GM18870 (cell line): ENCODE measurements around the gene ZNF322.
"Not testable (repeated sequence)": the region's sequence is repeated elsewhere in the genome, so short reads cannot be mapped to it uniquely, and the experiment has no call there.

Experiments used
- ATAC-seq: cut with Tn5 transposase; IDR thresholded peaks from one replicate; pipeline ENCODE4 v1.9.1; 2021; ENCODE audit warnings: moderate library complexity; ENCODE audit not compliant: unreplicated experiment

Gene ZNF322, protein sequence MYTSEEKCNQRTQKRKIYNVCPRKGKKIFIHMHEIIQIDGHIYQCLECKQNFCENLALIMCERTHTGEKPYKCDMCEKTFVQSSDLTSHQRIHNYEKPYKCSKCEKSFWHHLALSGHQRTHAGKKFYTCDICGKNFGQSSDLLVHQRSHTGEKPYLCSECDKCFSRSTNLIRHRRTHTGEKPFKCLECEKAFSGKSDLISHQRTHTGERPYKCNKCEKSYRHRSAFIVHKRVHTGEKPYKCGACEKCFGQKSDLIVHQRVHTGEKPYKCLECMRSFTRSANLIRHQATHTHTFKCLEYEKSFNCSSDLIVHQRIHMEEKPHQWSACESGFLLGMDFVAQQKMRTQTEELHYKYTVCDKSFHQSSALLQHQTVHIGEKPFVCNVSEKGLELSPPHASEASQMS

DNA sequence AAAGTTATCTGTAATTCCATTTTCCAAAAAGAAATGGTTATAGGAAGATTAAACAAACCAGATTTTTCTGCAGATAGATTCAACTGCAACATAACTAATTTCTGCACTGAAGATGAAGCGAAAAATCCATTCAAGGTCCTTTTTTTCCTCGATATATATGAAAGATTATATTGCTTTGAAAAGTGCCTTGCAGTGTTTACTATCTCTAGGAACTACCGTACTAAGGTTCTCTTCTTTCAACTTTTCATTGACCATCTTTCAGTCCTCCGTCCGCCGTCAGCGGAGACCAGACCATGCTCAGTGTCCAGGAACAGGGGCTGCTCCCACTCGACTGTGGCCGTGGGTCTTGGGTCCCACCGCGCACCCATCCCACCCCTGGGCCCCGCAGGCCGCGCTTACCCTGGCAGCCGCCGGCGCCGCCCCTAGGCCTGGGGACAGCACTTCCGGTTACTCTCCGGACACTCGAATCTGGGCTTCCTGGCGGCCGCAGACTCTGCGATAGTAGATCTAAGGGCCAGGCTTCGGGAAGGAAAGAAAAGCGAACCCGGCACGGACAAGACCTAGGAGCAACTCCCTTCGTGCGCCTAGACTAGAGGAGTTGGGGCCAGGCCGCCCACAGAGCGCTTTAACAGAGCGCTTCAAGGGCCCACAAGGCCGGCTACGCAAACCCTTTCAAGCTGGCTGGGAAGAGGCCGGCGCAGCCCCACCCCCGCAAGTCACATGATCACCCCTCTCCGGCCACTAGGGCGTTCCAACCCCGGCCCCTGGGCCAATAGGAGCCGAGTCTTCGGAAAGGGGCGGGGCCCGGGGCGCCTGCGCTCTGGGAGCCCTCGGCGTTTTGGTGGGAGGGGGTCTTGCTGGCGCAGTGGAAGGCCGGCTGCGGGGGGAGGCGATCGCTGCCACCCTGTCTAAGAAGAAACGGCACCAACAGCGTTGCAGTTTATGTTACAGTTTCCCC lies at the start of gene ZNF322:
TSS of gene ZNF322 (minus strand) at position 705 of the 958 bp plus-strand sequence. CDS start 21,193 bp downstream, outside the sequence.
- peak; percentile 92 for ATAC-seq

DNA sequence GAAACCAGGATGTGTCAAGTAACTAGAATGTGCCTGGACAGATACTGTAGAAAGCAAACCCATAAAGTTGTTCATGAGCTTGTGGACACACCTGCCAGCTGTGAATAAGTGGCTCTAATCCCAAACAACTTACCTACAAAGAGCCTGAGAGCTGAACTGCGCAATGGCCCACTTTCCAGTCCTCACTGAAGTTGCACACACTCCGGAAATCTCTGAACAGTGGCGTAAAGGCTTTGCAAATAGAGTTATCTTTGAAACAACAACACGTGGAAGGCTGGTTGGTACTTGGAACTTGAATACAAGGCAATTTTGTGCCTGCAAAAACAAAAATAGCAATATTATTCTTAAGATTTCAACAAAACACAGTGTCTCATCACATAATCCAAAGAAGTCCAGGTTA lies 46.2 kb upstream of the ZNF322 start:
- ATAC-seq, result not testable (repeated sequence)

DNA sequence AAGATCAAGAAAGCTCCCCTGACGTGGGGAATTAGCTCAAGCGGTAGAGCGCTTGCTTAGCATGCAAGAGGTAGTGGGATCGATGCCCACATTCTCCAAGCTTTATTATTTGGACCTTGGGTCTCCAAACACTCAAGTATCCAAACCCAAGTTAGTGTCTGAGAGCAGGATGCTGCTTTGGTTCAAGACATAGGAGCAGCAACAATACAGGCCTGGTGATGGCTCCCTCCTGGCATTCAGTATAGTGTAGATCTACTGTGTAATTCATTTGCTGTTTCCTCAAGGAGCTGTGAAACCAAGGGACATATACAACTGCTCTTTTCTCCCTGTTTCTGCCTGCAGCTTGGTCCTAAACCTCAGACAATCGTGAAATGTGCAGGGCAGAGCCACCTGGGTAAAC lies 45.8 kb upstream of the ZNF322 start:
- ATAC-seq, result not testable (repeated sequence)

DNA sequence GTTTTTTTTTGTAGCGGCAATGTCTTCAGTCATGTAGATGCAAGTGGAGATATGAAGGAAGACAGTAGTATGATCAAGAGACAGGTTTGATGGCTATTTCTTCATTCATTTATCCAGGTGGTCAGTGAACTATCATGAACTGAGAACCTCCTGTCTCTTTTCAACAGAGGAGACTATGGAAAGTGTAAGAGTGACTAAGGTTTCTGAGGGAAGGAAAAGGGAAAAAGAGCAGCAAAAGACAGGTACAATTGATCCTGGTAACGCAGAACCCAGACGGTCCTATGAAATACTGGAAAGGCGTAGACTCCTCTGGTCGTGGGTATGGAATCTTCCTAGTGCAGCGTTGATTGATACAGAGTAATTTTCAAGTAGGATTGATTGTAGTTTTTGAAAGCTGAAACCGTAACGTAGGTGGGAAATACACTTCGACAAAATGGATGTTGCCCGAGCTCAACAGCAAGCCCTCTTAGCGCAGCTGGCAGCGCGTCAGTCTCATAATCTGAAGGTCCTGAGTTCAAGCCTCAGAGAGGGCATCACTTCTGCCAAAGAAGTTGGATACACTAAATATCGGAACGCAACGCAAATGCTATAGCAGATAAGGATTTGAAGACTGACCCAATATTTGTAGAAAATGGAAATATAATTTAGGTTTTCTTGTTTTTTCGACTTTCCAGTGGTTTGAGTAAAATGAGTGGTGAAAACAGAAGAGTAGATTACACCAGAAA lies 41.6 kb upstream of the ZNF322 start:
- ATAC-seq, result not testable (repeated sequence)

DNA sequence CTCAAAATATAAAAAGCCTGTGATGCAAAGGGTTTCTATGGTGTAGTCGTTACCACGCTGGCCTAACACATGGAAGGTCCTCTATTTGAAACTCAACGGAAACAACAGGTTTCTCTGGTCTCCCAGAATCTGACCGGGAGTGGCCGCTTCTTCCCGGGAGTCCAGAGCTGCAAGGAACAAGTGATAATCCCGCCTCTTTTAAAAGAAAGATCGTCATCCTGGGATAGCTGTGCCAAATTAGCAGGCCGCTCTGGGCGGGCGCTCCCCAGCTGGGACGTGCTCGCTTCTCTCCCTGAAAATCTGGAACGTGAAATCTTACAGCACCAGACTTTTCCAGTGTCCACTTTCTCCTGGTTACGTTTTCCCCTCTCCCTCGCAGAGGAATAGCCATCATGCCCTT lies 38.0 kb upstream of the ZNF322 start:
- not testable (repeated sequence) for ATAC-seq

DNA sequence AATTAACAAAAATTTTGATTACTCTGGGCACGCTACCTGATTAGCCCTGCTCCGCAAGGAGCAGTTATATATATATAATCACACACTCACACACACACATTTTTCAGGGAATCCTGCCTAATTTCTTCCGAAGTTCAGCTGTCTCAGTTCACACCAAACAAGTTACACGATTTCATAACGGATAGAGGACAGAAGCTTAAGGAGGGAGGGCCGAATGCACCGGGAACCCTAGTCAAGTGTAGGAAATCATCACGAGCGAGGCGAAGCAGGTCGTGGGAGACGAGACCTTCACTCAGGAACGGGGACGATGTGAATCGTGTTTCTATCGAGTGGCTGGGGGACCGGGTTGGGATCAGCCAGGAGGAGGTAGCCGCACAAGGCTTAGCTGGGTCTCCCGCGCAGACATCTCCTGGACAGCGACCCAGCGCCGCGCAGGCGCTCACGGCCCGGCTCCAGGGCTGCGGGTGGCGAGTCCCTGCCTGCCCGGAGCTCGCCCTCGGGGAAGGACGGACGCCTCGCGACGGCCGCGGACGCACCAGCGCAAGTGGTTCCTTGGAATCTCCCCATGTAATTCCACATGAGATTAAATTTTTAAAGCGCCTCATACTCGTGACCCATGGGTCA lies 29.9 kb upstream of the ZNF322 start:
- ATAC-seq, result not testable (repeated sequence)

DNA sequence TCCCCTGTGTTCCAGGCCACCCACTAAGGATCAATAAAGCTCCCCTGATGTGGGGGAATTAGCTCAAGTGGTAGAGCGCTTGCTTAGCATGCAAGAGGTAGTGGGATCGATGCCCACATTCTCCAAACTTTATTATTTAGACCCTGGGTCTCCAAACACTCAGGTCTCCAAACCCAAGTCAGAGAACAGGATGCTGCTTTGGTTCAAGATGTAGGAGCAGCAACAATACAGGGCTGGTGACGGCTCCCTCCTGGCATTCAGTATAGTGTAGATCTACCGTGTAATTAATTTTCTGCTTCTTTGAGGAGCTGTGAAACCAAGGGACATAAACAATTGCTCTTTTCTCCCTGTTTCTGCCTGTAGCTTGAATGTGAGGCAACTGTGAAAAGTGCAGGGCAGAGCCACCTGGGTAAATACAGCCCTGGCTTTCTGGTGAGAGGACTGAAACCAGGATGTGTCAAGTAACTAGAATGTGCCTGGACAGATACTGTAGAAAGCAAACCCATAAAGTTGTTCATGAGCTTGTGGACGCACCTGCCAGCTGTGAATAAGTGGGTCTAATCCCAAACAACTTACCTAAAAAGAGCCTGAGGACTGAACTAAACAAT lies 23.0 kb upstream of the ZNF322 start:
- ATAC-seq, result not testable (repeated sequence)

DNA sequence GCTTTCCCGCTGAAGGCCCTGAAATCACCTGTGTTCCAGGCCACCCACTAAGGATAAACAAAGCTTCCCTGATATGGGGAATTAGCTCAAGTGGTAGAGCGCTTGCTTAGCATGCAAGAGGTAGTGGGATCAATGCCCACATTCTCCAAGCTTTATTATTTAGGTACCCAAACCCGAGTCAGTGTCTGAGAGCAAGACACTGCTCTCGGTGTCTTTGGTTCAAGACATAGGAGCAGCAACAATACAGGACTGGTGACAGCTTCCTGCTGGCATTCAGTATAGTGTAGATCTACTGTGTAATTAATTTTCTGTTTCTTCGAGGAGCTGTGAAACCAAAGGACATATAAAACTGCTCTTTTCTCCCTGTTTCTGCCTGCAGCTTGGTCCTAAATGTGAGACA lies 13.7 kb upstream of the ZNF322 start:
- not testable (repeated sequence) for ATAC-seq

DNA sequence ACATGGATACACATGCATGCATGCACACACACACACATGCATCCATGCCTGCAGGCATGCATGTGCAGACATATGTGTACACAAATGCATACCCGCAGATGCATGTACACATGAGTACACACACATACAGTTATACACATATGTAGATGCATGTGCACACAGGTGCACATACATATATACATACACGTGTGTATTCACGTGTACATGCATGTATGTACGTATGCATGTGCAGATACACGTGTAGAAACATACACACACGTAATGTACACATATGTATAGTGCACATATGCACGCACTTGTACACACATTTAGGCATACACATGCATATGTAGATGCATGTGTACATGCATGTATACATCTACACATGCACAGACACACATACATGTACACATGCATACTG lies 11.0 kb upstream of the ZNF322 start:
- ATAC-seq, result not testable (repeated sequence)

DNA sequence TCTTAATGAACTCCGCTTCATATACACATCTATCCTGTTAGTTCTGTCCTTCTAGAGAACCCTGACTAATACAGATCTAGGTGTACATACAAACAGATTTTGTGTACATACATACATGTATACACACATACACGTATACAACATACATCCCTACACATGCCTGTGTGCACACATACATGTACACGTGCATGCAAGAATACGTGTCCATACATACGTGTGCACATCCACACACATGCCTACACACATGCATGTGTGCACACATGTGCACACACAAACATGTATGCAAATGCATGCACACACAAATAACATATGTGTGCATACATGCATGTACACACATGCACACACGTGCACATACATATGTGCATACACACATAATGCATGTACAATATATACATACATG lies 10.5 kb upstream of the ZNF322 start:
- ATAC-seq, result not testable (repeated sequence)

DNA sequence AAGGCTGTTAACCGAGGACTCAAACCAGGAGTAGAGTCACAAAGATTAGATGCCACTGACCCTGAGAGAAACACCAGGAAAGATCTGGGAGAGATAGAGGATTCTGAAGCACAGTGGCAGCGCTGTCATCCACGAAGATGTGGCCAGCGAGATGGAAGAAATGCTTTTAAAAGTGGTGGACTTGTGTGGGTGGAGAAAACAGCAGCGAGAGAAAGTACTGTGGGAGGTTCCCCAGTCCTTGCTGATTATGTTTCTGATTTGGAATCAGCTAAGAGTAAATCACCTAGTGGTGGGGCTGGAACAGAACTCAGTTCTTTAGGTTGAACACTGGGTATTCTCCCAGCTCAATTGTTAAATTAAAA lies 435 bp upstream of the ZNF322 start:
- peak; percentile 13 for ATAC-seq

DNA sequence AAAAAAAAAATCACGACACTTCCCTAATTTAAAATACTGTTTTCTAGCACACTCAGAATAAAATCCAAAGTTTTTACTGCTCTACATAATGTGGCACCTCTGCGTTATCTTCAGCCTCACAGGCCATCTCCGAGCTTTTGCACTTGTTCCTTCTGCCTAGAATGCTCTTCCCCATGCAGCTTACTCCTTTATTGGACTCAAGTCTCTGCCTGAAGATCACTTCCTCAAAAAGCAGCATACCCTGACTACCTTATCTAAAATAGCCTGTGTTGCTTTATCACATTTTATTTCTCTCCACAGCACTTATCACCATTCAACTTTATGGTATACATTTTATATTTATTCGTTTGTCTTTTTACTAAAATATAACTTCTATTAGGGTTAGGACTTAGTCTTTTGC lies 2.3 kb downstream of the ZNF322 start:
- ATAC-seq, result no peak

DNA sequence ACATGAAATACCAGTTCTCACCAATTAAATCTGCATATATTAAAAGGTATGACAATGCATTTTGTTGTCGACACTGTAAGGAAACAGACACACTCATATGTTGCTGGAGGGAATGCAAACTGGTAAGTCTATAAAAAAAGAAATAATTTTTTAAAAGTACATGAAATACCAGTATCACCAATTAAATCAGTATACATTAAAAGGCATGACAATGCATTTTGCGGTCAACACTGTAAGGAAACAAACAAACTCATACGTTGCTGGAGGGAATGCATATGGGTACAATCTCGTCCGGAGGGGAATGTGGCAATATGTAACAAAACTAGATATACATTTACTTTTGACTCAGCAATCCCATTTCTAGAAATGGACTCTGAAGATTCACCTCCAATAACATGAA lies 6.5 kb downstream of the ZNF322 start:
- ATAC-seq, result no peak

DNA sequence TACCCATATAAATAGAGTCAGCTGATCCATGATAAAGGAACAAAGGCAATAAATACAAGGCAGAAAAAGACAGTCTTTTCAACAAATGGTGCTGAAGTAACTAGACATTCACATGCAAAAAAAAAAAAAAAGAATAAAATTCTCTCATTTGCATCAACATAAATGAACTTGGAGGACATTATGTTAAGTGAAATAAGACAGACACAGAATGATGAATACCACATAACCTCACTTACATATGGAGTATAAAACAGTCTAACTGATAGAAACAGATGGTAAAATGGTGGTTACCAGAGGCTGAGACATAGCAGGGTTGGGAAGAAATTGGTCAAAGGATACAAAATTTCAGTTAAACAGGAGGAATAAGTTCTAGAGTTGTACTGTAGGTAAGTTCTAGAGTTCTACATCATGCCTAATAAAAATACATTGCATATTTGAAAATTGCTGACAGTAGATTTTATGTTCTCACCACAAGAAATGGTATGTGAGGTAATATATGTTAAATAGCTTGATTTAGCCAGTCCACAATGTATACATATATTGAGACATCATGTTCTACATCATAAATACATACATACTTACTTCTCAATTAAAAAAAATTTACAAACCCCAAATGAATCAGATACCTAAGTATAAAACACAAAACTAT lies 8.3 kb downstream of the ZNF322 start:
- no peak for ATAC-seq

DNA sequence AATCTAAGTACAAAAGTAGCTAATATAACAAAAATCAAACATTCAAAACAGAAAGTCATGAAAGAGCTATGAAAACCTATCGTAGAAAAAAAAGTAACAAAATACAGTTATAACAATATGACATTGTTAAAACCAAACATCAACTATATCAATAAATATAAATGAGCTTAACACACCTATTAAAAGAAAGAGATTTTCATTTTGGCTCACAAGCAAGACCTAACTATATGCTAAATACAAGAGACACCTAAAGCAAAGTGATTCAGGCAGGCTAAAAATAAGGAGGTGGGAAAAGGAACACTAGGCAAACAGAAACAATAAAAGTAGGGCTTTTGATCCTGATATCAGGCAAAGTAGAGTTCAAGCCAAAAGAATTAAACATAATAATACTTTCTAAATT lies 13.5 kb downstream of the ZNF322 start:
- no peak for ATAC-seq

DNA sequence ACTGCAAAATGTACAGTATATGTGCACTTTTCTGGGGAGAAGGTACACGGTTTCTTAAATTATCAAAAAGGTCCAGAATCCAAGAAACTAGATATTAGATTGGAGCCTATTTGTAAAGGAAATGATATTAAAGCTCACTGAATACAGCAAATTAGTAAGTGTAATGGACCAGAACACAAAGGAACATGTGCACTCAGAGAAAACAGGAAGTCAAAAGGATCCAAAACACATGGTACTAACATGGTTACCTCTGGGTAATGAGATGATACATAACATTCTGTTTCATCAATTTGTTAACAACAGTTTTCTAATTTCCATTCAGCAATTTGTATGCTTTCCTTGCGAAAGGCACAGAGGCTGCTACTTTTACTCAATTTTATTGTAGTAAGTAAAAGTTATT lies 18.7 kb downstream of the ZNF322 start:
- no peak for ATAC-seq

DNA sequence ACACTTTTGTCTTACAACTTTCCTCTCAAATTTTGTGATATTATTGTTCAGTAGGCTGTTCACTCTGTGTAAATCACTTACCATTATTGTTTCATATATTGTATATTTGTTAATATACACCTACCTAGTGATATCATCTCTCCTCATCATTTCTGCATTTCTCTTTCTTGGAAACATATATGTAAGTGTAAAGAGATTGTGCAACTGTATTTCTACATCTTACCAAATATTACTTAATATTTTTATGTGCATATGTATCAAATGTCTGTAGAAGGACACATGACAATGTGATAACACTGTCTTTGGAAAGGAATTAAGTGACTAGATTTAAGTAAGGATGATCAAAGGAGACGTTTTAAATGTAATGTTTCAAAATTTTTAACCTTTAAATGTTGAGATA lies 30.2 kb downstream of the ZNF322 start:
- ATAC-seq, result no peak

DNA sequence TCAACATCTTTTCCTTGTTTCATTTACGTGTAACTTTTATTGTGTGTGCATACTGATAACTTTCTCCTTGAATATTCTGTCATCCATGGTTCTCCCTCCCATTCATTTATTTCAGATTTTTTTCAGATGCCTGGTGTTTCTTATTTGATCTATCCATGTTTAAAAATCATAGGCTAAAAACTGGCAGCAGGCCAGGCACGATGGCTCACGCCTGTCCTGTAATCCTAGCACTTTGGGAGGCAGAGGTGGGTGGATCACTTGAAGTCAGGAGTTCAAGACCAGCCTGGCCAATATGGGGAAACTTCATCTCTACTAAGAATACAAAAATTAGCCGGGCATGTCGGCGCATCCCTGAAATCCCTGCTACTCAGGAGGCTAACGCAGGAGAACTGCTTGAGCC lies 31.7 kb downstream of the ZNF322 start:
- ATAC-seq, result no peak

DNA sequence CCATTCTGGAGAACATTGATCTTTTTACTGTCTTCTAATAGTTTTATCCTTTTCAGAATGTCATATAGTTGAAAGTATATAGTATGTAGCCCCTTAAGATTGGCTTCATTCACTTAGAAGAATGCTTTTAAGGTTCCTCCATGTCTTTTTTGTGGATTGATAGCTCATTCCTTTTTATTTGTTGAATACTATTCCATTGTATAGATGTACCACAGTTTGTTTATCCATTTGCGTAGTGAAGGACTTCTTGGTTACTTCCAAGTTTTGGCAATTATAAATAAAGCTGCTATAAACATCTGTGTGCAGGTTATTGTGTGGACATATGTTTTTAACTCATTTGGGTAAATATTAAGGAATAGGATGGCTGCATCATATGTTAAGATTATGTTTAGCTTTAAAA lies 35.0 kb downstream of the ZNF322 start:
- no peak for ATAC-seq

DNA sequence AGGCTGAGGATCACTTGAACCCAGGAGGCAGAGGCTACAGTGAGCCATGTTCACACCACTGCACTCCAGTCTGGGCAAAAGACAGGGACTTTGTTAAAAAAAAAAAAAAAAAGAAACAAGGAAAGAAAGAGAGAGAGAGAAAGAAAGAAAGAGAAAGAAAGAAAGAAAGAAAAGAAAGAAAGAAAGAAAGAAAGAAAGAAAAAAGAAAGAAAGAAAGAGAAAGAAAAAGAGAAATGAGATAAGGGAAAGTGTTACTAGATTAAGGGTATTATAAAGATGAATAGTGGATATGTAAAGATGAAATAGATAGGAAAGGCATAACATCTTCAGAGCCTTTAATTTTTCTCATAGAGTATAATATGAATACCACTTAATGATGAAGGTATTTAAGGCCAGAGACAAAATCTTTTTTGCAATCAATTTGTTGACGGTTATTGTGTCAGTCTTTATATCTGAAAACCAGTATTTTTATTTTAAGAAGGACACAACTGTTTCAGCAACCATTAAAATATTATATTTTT lies 36.1 kb downstream of the ZNF322 start:
- no peak for ATAC-seq
